Hepatocyte (in vitro differentiated cells): Measurements from ENCODE around the gene HOXD11.

ENCODE experiments used
- CTCF ChIP-seq: fragments of 200-600 bp; sonication (generic); IDR thresholded peaks from 2 replicates; pipeline ENCODE4 v1.5.1; 2016; ENCODE audit warnings: antibody characterized with exemption, mild to moderate bottlenecking; ENCODE audit not compliant: poor library complexity
- EZH2phosphoT487 ChIP-seq: fragments of 200-600 bp; sonication (generic); IDR thresholded peaks from one replicate; pipeline ENCODE4 v1.6.1; 2018; ENCODE audit warnings: antibody characterized with exemption, mild to moderate bottlenecking, low read depth, moderate library complexity; ENCODE audit not compliant: unreplicated experiment, severe bottlenecking

GRCh38 chr2:176085120-176085788, 21.8 kb upstream of the HOXD11 start:
- TF ChIP-seq CTCF (no peak), EZH2phosphoT487 (no peak)
